WTC11 (cell line): ENCODE measurements around the gene ZKSCAN1. TPM values are rescaled to one million over a fixed set of nuclear protein-coding genes. Genes with fewer than 3 reads are reported as not detected.

Source experiments
- ATAC-seq: fragments of 200-7000 bp; cut with Tn5 transposase; 2 replicates; pipeline ENCODE4 v1.10.0; 2021; ENCODE audit warnings: mild to moderate bottlenecking, moderate library complexity
- CTCF ChIA-PET: fragments of 300-600 bp; sonication (Branson Sonifier 250); formaldehyde crosslinking; loops from one replicate; lab custom pipeline; 2021; ENCODE audit warnings: antibody characterized with exemption; lab: Charles Lee
- POLR2A ChIA-PET: fragments of 350-600 bp; sonication (Branson Sonifier 250); formaldehyde crosslinking; loops from one replicate; lab custom pipeline; 2021; ENCODE audit warnings: antibody characterized with exemption; lab: Charles Lee
- DNase-seq: peaks from one replicate; pipeline ENCODE4 v3.0.0; 2021; ENCODE audit warnings: low spot score
- H3K27ac Mint-ChIP-seq: 2 replicates; pipeline ENCODE4 v1.8.0; 2021; ENCODE audit warnings: mixed read lengths
- H3K27me3 Mint-ChIP-seq: 2 replicates; pipeline ENCODE4 v1.8.0; 2021; ENCODE audit warnings: low read depth, mild to moderate bottlenecking, moderate library complexity, mixed read lengths
- H3K36me3 Mint-ChIP-seq: 2 replicates; pipeline ENCODE4 v1.8.0; 2021; ENCODE audit warnings: mixed read lengths
- H3K4me1 Mint-ChIP-seq: 2 replicates; pipeline ENCODE4 v1.8.0; 2022; ENCODE audit warnings: mixed read lengths
- H3K4me3 Mint-ChIP-seq: 2 replicates; pipeline ENCODE4 v1.8.0; 2021; ENCODE audit warnings: mild to moderate bottlenecking, moderate library complexity, mixed read lengths
- H3K9me3 Mint-ChIP-seq: 2 replicates; pipeline ENCODE4 v1.8.0; 2021; ENCODE audit warnings: mixed read lengths
- AR ChIP-seq: fragments of 250-450 bp; sonication (Bioruptor Pico); IDR thresholded peaks from 2 replicates; pipeline ENCODE4 v1.9.0; 2021; ENCODE audit warnings: mild to moderate bottlenecking
- ATF2 ChIP-seq: sonication (generic); formaldehyde crosslinking; IDR thresholded peaks from 2 replicates; pipeline ENCODE4 v1.8.1; 2022; ENCODE audit warnings: low read depth, missing genetic modification reagents, borderline replicate concordance
- E2F5 ChIP-seq: sonication (generic); formaldehyde crosslinking; IDR thresholded peaks from 2 replicates; pipeline ENCODE4 v1.8.1; 2022; ENCODE audit warnings: mild to moderate bottlenecking, moderate library complexity, missing genetic modification reagents
- ELF4 ChIP-seq: sonication (generic); formaldehyde crosslinking; IDR thresholded peaks from 2 replicates; pipeline ENCODE4 v1.8.1; 2022; ENCODE audit warnings: low read depth, mild to moderate bottlenecking, moderate library complexity, missing genetic modification reagents
- ESRRA ChIP-seq: sonication (generic); formaldehyde crosslinking; IDR thresholded peaks from 2 replicates; pipeline ENCODE4 v1.8.1; 2022; ENCODE audit warnings: mild to moderate bottlenecking, missing genetic modification reagents, borderline replicate concordance
- FOXJ3 ChIP-seq: sonication (generic); formaldehyde crosslinking; IDR thresholded peaks from 2 replicates; pipeline ENCODE4 v1.9.0; 2021; ENCODE audit warnings: missing genetic modification reagents, mild to moderate bottlenecking, borderline replicate concordance
- JAZF1 ChIP-seq: fragments of 250-450 bp; sonication (Bioruptor Pico); IDR thresholded peaks from 2 replicates; pipeline ENCODE4 v1.9.0; 2021; ENCODE audit warnings: moderate library complexity, mild to moderate bottlenecking, inconsistent platforms
- MXD4 ChIP-seq: fragments of 250-450 bp; sonication (Bioruptor Pico); IDR thresholded peaks from 2 replicates; pipeline ENCODE4 v1.8.0; 2021; ENCODE audit warnings: mild to moderate bottlenecking, moderate library complexity, borderline replicate concordance
- NFYB ChIP-seq: sonication (generic); formaldehyde crosslinking; conservative IDR thresholded peaks from 2 replicates; pipeline ENCODE4 v1.8.0; 2022; ENCODE audit warnings: low read depth, missing genetic modification reagents
- SMAD3 ChIP-seq: sonication (generic); formaldehyde crosslinking; IDR thresholded peaks from 2 replicates; pipeline ENCODE4 v1.8.0; 2022; ENCODE audit warnings: missing genetic modification reagents, mild to moderate bottlenecking, borderline replicate concordance
- SMAD4 ChIP-seq: sonication (generic); formaldehyde crosslinking; IDR thresholded peaks from 2 replicates; pipeline ENCODE4 v1.8.0; 2022; ENCODE audit warnings: mild to moderate bottlenecking, missing genetic modification reagents
- STAT6 ChIP-seq: sonication (generic); formaldehyde crosslinking; conservative IDR thresholded peaks from 2 replicates; pipeline ENCODE4 v1.8.1; 2023; ENCODE audit warnings: mild to moderate bottlenecking, low read depth, missing genetic modification reagents, moderate library complexity
- USF2 ChIP-seq: sonication (generic); formaldehyde crosslinking; IDR thresholded peaks from 2 replicates; pipeline ENCODE4 v1.8.1; 2023; ENCODE audit warnings: mild to moderate bottlenecking, missing genetic modification reagents, moderate library complexity
- ZNF219 ChIP-seq: sonication (generic); formaldehyde crosslinking; IDR thresholded peaks from 2 replicates; pipeline ENCODE4 v1.8.0; 2023; ENCODE audit warnings: missing genetic modification reagents, mild to moderate bottlenecking, borderline replicate concordance
- ZNF232 ChIP-seq: sonication (generic); formaldehyde crosslinking; IDR thresholded peaks from 2 replicates; pipeline ENCODE4 v1.8.0; 2022; ENCODE audit warnings: mild to moderate bottlenecking, missing genetic modification reagents
- ZNF263 ChIP-seq: sonication (generic); formaldehyde crosslinking; IDR thresholded peaks from 2 replicates; pipeline ENCODE4 v1.8.1; 2022; ENCODE audit warnings: low read depth, mild to moderate bottlenecking, moderate library complexity, missing genetic modification reagents
- ZSCAN18 ChIP-seq: fragments of 250-450 bp; sonication (Bioruptor Pico); IDR thresholded peaks from 2 replicates; pipeline ENCODE4 v2.1.2; 2022; ENCODE audit warnings: mild to moderate bottlenecking, moderate library complexity
- total RNA-seq: library from RNA; stranded (reverse); gene quantifications from 3 replicates; pipeline ENCODE4 v1.2.3, GENCODE V29; 2021
- TF ChIP-seq, protein P1 (sequence below): sonication (generic); formaldehyde crosslinking; IDR thresholded peaks from 2 replicates; pipeline ENCODE4 v1.8.0; 2023; ENCODE audit warnings: missing genetic modification reagents
- TF ChIP-seq, protein P2 (sequence below): sonication (generic); formaldehyde crosslinking; IDR thresholded peaks from 2 replicates; pipeline ENCODE4 v1.8.1; 2023; ENCODE audit warnings: mild to moderate bottlenecking, missing genetic modification reagents

Gene ZKSCAN1
- total RNA-seq, 1 experiment from 2014 or later, result 46.6 TPM

DNA sequence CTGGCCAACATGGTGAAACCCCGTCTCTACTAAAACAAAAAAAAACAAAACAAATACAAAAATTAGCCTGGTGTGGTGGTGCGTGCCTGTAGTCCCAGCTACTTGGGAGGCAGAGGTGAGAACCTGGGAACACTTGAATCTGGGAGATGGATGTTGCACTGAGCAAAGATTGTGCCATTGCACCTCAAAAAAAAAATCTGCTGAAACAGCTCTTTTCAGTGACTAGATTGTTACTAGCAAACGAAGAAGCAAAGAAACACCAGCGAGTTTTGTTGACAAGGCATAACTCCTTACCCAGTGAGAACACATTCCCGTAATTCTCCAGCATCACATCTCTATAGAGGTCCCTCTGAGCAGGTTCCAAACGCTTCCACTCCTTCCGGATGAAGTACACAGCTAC lies 59.4 kb downstream of the ZKSCAN1 start (continued):
- TF ChIP-seq JAZF1, result no peak

DNA sequence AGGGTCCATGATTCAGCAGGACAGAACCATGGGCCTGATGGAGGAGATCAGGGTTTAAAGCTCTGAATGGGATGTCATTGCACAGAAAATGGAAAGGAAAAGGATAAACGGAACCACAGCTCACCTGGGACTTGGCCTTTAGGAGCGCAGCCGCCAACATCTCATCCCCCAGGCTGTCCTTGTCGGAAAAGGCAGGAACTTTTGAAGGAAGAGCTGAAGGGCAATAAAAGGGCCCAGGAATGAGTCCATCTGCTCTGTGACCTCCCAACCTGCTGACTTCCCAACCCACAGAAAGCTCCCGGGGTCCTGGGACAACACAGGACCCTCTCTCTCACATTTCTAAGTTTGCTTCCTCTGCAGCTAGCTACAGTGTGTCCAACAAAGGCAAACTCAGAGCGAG lies 60.0 kb downstream of the ZKSCAN1 start:
- POLR2A ChIA-PET, result no interaction called here
- Mint-ChIP-seq H3K27me3 (peaks cover 13% of the 10 kb centered on the region), H3K4me3 (no peak overlapping the region)

More for the DNA sequence above, 60.0 kb downstream of the ZKSCAN1 start:
- peaks cover 8% of the 10 kb centered on the region for H3K4me1 Mint-ChIP-seq
- TF ChIP-seq SMAD3 (no peak), STAT6 (no peak), ESRRA (no peak), NFYB (CRISPR knock-in tag) (no peak), ELF4 (CRISPR knock-in tag) (no peak), E2F5 (CRISPR knock-in tag) (no peak), JAZF1 (no peak), AR (no peak), SMAD4 (CRISPR knock-in tag) (no peak), ZNF219 (CRISPR knock-in tag) (no peak), FOXJ3 (CRISPR knock-in tag) (no peak), MXD4 (CRISPR knock-in tag) (no peak), ZSCAN18 (no peak), ZNF232 (CRISPR knock-in tag) (no peak), USF2 (CRISPR knock-in tag) (no peak), ZNF263 (CRISPR knock-in tag) (no peak), ATF2 (CRISPR knock-in tag) (no peak)
- TF ChIP-seq, protein P1, sequence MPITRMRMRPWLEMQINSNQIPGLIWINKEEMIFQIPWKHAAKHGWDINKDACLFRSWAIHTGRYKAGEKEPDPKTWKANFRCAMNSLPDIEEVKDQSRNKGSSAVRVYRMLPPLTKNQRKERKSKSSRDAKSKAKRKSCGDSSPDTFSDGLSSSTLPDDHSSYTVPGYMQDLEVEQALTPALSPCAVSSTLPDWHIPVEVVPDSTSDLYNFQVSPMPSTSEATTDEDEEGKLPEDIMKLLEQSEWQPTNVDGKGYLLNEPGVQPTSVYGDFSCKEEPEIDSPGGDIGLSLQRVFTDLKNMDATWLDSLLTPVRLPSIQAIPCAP, result no peak
- TF ChIP-seq, protein P2, sequence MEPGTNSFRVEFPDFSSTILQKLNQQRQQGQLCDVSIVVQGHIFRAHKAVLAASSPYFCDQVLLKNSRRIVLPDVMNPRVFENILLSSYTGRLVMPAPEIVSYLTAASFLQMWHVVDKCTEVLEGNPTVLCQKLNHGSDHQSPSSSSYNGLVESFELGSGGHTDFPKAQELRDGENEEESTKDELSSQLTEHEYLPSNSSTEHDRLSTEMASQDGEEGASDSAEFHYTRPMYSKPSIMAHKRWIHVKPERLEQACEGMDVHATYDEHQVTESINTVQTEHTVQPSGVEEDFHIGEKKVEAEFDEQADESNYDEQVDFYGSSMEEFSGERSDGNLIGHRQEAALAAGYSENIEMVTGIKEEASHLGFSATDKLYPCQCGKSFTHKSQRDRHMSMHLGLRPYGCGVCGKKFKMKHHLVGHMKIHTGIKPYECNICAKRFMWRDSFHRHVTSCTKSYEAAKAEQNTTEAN (CRISPR knock-in tag), result no peak
- TF ChIP-seq, all 79 proteins: peak for 0
- Mint-ChIP-seq H3K9me3 (peaks cover 48% of the 10 kb centered on the region), H3K36me3 (peaks cover 93% of the 10 kb centered on the region), H3K27ac (no peak overlapping the region)
- ATAC-seq (no peak), DNase-seq (no peak)
- CTCF ChIA-PET, result interaction anchor here (1.1 kb wide), 1 partner anchor 85 kb away, joined by 3 read pairs; no protein-coding TSS in a partner anchor
